Uterus (tissue), 4 donors: ENCODE measurements around the gene DYNLT1. TPM values are rescaled to one million over a fixed set of nuclear protein-coding genes. Genes with fewer than 3 reads are reported as not detected.

Experiments used
- DNase-seq, 2 donors: peaks; one replicate each; pipeline ENCODE4 v3.0.0-alpha.2; 2019 to 2020
- H3K27ac ChIP-seq, 2 donors: fragments of 200-600 bp; sonication (generic); 1 replicate in 1 of 2; 2 replicates in 1 of 2; pipeline ENCODE4 v1.5.1; 2016 to 2018
- H3K27me3 ChIP-seq, 2 donors: fragments of 200-600 bp; sonication (generic); one replicate each; pipeline ENCODE4 v1.5.1; 2018 to 2019; ENCODE audit warnings: control low read depth in 1 of 2
- H3K36me3 ChIP-seq, 2 donors: fragments of 200-600 bp; sonication (generic); one replicate each; pipeline ENCODE4 v1.5.1; 2019; ENCODE audit warnings: control low read depth in 1 of 2
- H3K4me1 ChIP-seq, 2 donors: fragments of 200-600 bp; sonication (generic); one replicate each; pipeline ENCODE4 v1.5.1; 2018 to 2019; ENCODE audit warnings: control low read depth in 1 of 2
- H3K4me3 ChIP-seq, 2 donors: fragments of 200-600 bp; sonication (generic); 1 replicate in 1 of 2; 2 replicates in 1 of 2; pipeline ENCODE4 v1.5.1; 2018 to 2019; ENCODE audit warnings: mild to moderate bottlenecking in 1 of 2
- H3K9me3 ChIP-seq, 2 donors: fragments of 200-600 bp; sonication (generic); one replicate each; pipeline ENCODE4 v1.5.1; 2019; ENCODE audit warnings: control low read depth in 1 of 2
- POLR2A ChIP-seq, 2 donors: fragments of 450-650 bp; IDR thresholded peaks; one replicate each; pipeline ENCODE4 v1.6.1; 2016; ENCODE audit warnings: antibody characterized with exemption in 2 of 2, mild to moderate bottlenecking in 1 of 2, moderate library complexity in 1 of 2
- intact Hi-C: fragments of 100-400 bp; cut with DNase I; formaldehyde crosslinking; loops from one replicate; pipeline ENCODE4 v1.15.1; 2023; ENCODE audit warnings: low total_unique reads
- total RNA-seq, 4 donors: library from RNA; depleted of rRNA in 3 of 4; stranded (reverse); fragments of >200 nt in 3 of 4; gene quantifications; one replicate each; pipeline versions ENCODE4 v1.1.0 to v1.2.4, GENCODE V29; 2014 to 2023
- TF ChIP-seq, protein P1 (sequence below), 4 experiments: fragments of 200-600 bp in 2 of 4; fragments of 450-650 bp in 2 of 4; sonication (generic) in 2 of 4; IDR thresholded peaks; one replicate each; pipeline ENCODE4 v1.5.1; 2016 to 2019; ENCODE audit warnings: antibody characterized with exemption in 4 of 4, mild to moderate bottlenecking in 2 of 4, moderate library complexity in 1 of 4
- donor health status: DM: yes; HTN: yes; CAD: no.

DYNLT1 gene
- total RNA-seq, 4 donors from 2014 or later = 68.2 to 134 (median 114) TPM

DNA sequence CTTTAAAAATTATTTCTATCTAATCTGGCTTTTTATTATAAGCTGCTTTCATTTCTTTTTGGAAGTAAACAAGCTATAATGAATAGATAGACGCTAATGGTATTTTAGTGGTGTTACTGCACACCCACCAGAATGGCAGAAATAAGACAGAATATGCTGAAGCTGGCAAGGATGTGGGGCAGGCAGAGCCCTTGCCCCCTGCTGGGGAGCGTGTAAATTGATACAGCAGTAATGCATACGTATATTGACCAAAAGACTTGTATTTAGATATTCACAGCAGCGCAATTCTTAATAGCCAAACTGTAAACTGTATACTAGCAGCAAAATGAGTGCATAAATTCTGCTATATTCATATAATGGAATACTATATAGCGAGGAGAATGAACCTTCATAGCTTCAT lies 49.3 kb downstream of the DYNLT1 start:
- Histone ChIP-seq H3K4me3 (no peak overlapping the region), H3K4me1 (no peaks in the 10 kb centered on the region), H3K27me3 (no peaks in the 10 kb centered on the region), H3K36me3 (no peaks in the 10 kb centered on the region), H3K9me3 (no peaks in the 10 kb centered on the region), H3K27ac (no peak overlapping the region)
- TF ChIP-seq, protein P1, sequence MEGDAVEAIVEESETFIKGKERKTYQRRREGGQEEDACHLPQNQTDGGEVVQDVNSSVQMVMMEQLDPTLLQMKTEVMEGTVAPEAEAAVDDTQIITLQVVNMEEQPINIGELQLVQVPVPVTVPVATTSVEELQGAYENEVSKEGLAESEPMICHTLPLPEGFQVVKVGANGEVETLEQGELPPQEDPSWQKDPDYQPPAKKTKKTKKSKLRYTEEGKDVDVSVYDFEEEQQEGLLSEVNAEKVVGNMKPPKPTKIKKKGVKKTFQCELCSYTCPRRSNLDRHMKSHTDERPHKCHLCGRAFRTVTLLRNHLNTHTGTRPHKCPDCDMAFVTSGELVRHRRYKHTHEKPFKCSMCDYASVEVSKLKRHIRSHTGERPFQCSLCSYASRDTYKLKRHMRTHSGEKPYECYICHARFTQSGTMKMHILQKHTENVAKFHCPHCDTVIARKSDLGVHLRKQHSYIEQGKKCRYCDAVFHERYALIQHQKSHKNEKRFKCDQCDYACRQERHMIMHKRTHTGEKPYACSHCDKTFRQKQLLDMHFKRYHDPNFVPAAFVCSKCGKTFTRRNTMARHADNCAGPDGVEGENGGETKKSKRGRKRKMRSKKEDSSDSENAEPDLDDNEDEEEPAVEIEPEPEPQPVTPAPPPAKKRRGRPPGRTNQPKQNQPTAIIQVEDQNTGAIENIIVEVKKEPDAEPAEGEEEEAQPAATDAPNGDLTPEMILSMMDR (IDR thresholded peaks at IDR 0.05) = no peak
- no peak for TF ChIP-seq POLR2A (IDR thresholded peaks at IDR 0.05)
- no peak for DNase-seq
- intact Hi-C loops = no loop called here

DNA sequence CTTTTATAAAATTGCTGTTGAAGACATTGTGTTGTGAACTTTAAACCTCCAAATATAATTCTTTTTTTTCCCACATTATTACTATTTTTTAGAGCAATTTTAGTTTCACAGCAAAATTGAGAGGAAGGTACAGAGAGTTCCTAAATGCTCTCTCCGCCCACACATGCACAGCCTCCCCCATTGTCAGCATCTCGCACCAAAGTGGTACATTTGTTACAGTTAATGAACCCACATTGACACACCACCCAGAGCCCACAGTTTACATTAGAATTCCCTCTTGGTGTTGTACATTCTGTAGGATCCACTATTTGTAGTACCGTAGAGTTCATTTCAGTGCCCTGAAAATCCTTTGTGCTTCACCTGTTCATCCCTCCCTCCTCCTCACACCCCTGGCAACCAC lies 50.9 kb downstream of the DYNLT1 start:
- no peak overlapping the region for H3K4me3 ChIP-seq
- no peaks in the 10 kb centered on the region for H3K4me1 ChIP-seq
- DNase-seq = no peak
- H3K27me3 ChIP-seq = no peaks in the 10 kb centered on the region
- no peaks in the 10 kb centered on the region for H3K9me3 ChIP-seq
- H3K27ac ChIP-seq = no peak overlapping the region
- H3K36me3 ChIP-seq = no peaks in the 10 kb centered on the region
- TF ChIP-seq, protein P1 (IDR thresholded peaks at IDR 0.05) = no peak
- TF ChIP-seq POLR2A (IDR thresholded peaks at IDR 0.05) = no peak
- intact Hi-C loops = no loop called here

DNA sequence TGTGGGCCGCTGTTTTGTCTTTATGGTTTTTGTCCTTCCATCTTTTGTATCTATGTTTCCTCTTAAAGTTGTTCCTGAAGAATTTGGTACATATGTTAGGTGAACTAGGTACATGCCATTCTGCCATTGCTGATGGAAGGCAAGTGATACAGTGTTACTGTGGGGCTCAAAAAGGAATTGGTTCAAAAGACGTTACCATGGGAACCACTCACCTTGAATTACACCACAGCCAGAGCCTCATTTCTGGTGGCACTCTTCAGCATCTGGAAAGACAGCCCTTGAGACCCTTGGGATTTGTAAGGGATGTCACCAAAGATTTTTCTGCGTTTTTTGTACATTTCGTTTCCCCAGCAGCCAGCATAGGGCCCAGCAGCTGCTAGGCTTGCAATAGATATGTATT lies 52.7 kb downstream of the DYNLT1 start:
- H3K27ac ChIP-seq = no peak overlapping the region
- TF ChIP-seq, protein P1 (IDR thresholded peaks at IDR 0.05) = no peak
- no peak for TF ChIP-seq POLR2A (IDR thresholded peaks at IDR 0.05)
- H3K9me3 ChIP-seq = no peaks in the 10 kb centered on the region
- H3K4me3 ChIP-seq = no peak overlapping the region
- intact Hi-C loops = no loop called here
- no peaks in the 10 kb centered on the region for H3K4me1 ChIP-seq
- no peaks in the 10 kb centered on the region for H3K36me3 ChIP-seq
- no peaks in the 10 kb centered on the region for H3K27me3 ChIP-seq
- DNase-seq = no peak

DNA sequence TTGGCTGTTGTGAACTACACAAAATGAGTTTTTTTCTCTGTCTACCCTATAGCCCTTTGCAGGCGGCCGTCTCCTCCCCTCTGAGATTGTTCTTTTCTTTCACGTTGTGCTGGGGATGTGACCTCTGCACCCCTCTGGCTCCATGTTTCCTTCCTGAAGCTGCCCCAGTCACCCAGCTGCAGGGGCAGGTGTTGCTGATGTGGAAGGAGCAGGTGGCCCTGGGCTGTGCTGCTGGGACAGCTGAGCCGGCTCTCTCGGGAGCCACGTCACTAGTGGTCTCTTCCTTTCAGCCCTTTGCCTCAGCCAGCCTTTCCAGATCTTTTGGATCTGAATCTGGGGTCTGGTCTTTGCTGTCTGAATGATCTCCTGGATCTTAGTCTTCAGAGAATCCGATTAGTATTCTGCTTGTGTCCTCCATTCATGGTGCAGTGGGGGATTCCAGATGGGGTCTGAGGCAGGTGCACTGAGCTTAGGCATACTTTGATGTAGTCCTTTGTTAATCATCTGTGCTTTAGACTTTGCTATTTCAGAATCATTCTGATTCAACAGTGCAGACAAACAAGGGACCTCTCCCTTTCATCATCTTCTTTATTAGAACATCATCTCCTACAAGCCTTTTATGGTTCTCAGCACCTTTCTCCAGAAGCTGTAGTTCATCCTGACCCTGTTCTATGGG lies 53.3 kb downstream of the DYNLT1 start:
- Histone ChIP-seq H3K27ac (no peak overlapping the region), H3K36me3 (no peaks in the 10 kb centered on the region), H3K4me1 (no peaks in the 10 kb centered on the region), H3K27me3 (no peaks in the 10 kb centered on the region), H3K9me3 (no peaks in the 10 kb centered on the region), H3K4me3 (no peak overlapping the region)
- intact Hi-C loops = no loop called here
- DNase-seq = no peak
- TF ChIP-seq POLR2A (IDR thresholded peaks at IDR 0.05) = no peak
- TF ChIP-seq, protein P1 (IDR thresholded peaks at IDR 0.05) = no peak

DNA sequence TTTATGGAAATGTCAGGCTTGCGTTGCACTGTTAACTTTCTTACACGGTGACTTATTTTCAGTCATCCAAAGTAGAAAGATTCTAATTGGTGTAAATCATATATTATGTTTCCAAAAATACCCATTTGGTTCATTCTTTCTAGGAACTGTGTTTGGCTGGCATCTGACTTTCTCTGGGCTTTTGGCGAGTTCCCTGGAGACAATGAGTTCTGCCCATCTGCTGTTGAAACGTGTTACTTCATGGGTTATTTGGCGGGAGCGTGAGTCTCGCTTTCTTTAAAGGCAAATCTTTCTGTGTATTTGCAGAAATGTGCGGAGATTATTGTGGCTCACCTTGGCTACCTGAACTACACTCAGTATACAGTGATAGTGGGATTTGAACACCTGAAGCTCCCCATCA lies 55.2 kb downstream of the DYNLT1 start:
- no peaks in the 10 kb centered on the region for H3K9me3 ChIP-seq
- H3K4me1 ChIP-seq = no peaks in the 10 kb centered on the region
- no peak for DNase-seq
- no peak for TF ChIP-seq POLR2A (IDR thresholded peaks at IDR 0.05)
- TF ChIP-seq, protein P1 (IDR thresholded peaks at IDR 0.05) = no peak
- no peaks in the 10 kb centered on the region for H3K27me3 ChIP-seq
- H3K27ac ChIP-seq = no peak overlapping the region
- intact Hi-C loops = no loop called here
- no peak overlapping the region for H3K4me3 ChIP-seq
- H3K36me3 ChIP-seq = no peaks in the 10 kb centered on the region
